GM19025 (cell line): ENCODE measurements around the gene NEDD4.
"Not testable (repeated sequence)": the region's sequence is repeated elsewhere in the genome, so short reads cannot be mapped to it uniquely, and the experiment has no call there.

Experiments
- ATAC-seq: cut with Tn5 transposase; IDR thresholded peaks from one replicate; pipeline ENCODE4 v1.9.1; 2021; ENCODE audit warnings: mild to moderate bottlenecking, low read depth, moderate library complexity; ENCODE audit not compliant: unreplicated experiment

The NEDD4 gene

GRCh38 chr15:55993111-55993803 lies at the start of gene NEDD4:
TSS of gene NEDD4 (minus strand) at chr15:55993612. CDS start at chr15:55993555, 57 bp downstream.
- peak; percentile 88 for ATAC-seq

- ATAC-seq, result no peak
Observed at GRCh38 chr15:56042498-56042897, 49.1 kb upstream of the NEDD4 start.

GRCh38 chr15:56042031-56042430 lies 48.6 kb upstream of the NEDD4 start:
- ATAC-seq, result no peak

- no peak for ATAC-seq
Observed at GRCh38 chr15:56040081-56041035, 46.9 kb upstream of the NEDD4 start.

GRCh38 chr15:56038707-56039106 lies 45.3 kb upstream of the NEDD4 start:
- ATAC-seq, result no peak

GRCh38 chr15:56038015-56038414 lies 44.6 kb upstream of the NEDD4 start:
- no peak for ATAC-seq

- no peak for ATAC-seq
Observed at GRCh38 chr15:56036546-56037067, 43.2 kb upstream of the NEDD4 start.

- ATAC-seq, result no peak
Observed at GRCh38 chr15:56035166-56035565, 41.8 kb upstream of the NEDD4 start.

GRCh38 chr15:56034514-56034913 lies 41.1 kb upstream of the NEDD4 start:
- no peak for ATAC-seq

- no peak for ATAC-seq
Observed at GRCh38 chr15:56032373-56032772, 39.0 kb upstream of the NEDD4 start.

- ATAC-seq, result no peak
Observed at GRCh38 chr15:56031836-56032235, 38.4 kb upstream of the NEDD4 start.

GRCh38 chr15:56031402-56031801 lies 38.0 kb upstream of the NEDD4 start:
- no peak for ATAC-seq

- no peak for ATAC-seq
Observed at GRCh38 chr15:56028430-56028829, 35.0 kb upstream of the NEDD4 start.

- not testable (repeated sequence) for ATAC-seq
Observed at GRCh38 chr15:56023160-56023559, 29.7 kb upstream of the NEDD4 start.

- ATAC-seq, result no peak
Observed at GRCh38 chr15:56019819-56020486, 26.5 kb upstream of the NEDD4 start.

- no peak for ATAC-seq
Observed at GRCh38 chr15:56019060-56019793, 25.8 kb upstream of the NEDD4 start.

- ATAC-seq, result no peak
Observed at GRCh38 chr15:56017920-56018319, 24.5 kb upstream of the NEDD4 start.

- ATAC-seq, result no peak
Observed at GRCh38 chr15:56017511-56017910, 24.1 kb upstream of the NEDD4 start.

GRCh38 chr15:56016281-56016680 lies 22.9 kb upstream of the NEDD4 start:
- no peak for ATAC-seq

GRCh38 chr15:56014677-56015076 lies 21.3 kb upstream of the NEDD4 start:
- ATAC-seq, result no peak
